Nucleus accumbens (tissue), 56 donors: ENCODE measurements around the gene RPL19.

Source experiments
- DNase-seq, 56 donors: peaks; one replicate each; lab custom pipeline; 2025; lab: John Stamatoyannopoulos, UW

Gene RPL19

DNA sequence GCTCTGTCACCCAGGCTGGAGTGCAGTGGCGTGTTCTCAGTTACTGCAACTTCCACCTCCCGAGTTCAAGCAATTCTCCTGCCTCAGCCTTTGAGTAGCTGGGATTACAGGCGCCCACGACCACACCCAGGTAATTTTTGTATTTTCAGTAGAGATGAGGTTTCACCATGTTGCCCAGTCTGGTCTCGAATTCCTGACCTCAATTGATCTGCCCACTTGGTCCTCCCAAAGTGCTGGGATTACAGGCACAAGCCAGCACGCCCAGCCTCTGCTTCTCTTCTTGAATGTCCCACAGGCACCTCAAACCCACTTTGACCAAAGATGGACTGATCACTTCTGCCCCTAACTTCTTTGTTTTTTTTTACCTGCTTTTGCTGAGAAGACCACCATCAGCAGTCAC is 29.5 kb upstream of the RPL19 start:
- DNase-seq = no peak

DNA sequence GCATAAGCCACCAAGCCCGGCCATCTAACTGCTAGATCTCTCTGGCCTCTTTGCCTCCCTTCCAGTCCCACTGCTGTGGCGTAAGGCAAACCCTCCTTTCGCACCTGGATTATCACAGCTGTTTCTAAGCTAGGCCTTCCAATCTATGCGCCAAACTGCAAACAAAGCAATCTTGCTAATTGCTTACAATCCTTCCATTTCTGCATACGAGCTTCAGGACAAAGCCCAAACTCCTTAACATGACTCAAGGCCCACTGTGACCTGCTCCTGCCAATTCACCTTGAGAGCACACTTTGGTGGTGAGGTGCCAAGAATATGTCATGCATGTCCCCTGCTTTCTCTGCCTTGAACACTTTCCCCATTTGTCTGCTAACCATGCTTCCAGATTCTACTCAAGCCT is 28.1 kb upstream of the RPL19 start:
- DNase-seq = no peak

- DNase-seq = no peak
Observed at GRCh38 chr17:39173080-39173479, 27.0 kb upstream of the RPL19 start.

DNA sequence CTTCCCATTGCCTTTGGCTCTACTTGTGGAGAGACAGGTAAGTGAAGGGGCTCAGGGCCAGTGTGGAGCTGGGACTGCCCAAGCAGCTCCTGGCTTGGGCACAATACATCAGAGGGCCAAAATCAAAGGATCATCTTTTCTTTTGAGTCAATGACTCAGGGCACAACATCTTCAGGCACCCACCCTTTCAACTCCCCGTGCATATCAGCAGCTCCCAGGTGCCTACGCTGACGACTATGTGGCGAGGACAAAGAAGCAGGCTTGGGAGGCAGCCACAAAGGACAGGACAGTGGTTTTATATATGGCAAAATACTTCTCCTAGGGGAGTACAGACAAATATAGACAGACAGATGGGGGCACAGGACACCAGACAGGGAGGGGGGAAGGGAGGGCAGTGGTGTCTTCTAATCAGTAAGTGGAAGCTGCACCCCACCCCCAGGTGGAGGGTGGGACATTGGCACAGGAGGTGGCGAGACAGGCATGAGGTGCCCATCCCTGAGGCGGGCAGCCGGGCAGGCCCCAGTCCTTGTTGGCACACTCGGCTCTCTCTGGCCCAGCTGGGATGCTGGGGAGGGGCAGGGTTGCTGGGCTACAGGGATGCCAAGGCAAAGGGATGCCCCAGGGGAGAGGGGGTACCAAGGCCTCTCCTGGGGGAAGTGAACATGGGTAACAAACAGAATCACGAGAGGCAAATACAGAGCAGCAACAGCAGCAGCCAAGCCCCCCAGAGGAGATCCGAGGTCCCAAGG is 26.4 kb upstream of the RPL19 start:
- peak in 2 of 56 donors; percentile 21 to 50 for DNase-seq

DNA sequence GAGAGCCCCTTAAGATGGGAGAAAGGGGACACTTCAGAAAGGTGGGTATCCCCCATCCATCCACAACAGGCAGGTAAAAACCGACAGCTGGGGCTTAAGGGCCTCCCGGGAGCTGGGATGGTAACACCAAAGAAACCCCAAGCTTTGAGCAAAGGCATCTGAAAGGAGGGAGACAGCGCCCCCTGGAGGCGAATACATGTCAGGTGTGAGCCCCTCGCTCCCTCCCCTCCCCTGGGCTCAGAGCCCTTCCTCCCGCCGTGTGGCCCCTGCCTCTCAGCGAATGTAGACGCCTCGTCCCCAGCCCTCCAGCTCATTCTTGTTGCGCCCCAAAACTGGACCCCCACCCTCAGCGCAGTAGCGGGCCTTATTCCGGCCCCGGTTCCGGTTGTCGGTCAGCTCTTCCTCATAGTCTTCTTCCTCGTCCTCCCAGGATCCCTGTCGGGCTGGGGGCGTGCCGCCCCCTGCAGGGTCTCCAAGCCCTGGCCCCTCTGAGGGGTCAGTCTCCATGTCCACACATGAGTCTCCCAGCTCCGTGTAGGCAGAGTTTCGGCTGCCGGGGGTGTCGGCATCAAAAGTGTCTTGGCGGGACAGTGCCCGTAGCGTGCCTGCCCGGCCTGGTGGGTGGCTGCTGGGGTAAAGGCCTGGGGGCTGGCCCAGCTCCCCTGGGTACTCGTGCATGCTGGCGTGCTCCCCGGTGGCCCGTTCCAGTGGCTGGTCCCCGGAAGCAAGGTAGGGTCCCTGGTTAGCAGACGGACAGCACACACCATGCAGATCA is 25.0 kb upstream of the RPL19 start:
- DNase-seq = peak in 38 of 56 donors; percentile 5 to 86 (median 41)

- no peak for DNase-seq
Observed at GRCh38 chr17:39175695-39176093, 24.4 kb upstream of the RPL19 start.

- no peak for DNase-seq
Observed at GRCh38 chr17:39177256-39177655, 22.8 kb upstream of the RPL19 start.

- DNase-seq = no peak
Observed at GRCh38 chr17:39178536-39178935, 21.5 kb upstream of the RPL19 start.

GRCh38 chr17:39181303-39181702 is 18.8 kb upstream of the RPL19 start:
- no peak for DNase-seq

DNA sequence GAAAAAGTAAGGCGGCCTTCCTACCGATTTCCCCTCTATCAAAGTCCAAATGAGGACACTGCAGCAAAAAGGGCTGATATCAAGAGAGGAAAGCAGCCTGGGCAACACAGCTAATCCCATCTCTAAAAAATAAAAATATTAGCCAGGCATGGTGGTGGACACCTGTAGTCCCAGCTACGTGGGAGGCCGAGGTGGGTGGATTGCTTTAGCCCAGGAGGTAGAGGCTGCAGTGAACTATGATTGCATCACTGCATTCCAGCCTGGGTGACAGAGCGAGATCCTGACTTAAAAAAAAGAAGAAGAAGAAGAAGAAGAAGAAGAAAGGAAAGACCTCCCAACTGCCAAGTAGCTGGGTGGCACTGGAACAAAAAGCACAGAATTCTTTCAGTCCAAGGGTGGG is 17.0 kb upstream of the RPL19 start:
- no peak for DNase-seq

DNA sequence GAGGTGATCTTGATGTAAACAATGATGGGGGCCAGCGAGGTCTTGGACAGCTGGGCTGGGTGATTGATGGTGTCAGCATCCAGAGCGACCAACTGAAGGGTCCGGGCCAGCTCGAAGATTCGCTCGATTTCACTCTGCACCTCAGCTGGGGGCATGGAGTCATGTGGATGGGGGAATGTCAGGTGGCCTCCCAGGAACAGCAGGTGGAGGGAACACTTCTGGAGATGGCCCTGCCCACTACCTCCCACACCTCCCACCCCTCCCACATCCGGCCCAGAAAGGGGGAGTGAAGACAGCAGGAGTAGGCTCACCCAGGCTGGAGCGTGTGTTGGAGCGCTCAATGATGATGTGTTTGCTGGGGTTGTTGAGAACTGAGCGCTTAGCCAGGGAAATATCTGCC is 16.4 kb upstream of the RPL19 start:
- no peak for DNase-seq

DNA sequence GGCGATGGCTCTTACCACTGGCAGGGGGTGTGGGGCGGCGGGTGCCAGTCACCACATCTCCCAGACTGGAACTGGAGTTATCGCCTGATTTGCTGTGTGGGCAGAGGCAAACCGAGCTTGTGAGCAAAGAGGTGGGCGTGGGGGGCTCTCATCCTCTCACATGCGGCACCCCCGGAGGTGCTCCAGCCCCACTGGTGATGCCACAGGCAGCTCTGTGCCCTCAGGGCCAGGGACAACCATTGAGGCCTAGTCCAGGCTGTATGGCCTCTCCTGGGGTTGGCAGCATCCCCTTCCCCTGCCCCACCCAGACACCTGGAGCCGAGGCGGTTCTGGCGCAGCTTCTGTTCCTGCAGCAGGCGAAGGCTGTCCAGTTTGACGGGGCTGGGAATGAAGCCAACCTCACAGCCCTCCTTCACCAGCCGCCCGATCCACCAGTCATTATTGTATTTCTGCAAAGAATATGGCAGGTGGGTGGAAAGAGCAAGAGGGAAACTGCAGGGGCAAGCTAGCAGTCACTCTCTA is 13.5 kb upstream of the RPL19 start:
- no peak for DNase-seq

- no peak for DNase-seq
Observed at GRCh38 chr17:39187152-39187830, 12.8 kb upstream of the RPL19 start.

GRCh38 chr17:39191750-39192510 is 8.2 kb upstream of the RPL19 start:
- DNase-seq = no peak

- no peak for DNase-seq
Observed at GRCh38 chr17:39192901-39193300, 7.2 kb upstream of the RPL19 start.

- no peak for DNase-seq
Observed at GRCh38 chr17:39193346-39193745, 6.7 kb upstream of the RPL19 start.

GRCh38 chr17:39194089-39194984 is 5.7 kb upstream of the RPL19 start:
- peak in 53 of 56 donors; percentile 18 to 84 (median 60) for DNase-seq

DNA sequence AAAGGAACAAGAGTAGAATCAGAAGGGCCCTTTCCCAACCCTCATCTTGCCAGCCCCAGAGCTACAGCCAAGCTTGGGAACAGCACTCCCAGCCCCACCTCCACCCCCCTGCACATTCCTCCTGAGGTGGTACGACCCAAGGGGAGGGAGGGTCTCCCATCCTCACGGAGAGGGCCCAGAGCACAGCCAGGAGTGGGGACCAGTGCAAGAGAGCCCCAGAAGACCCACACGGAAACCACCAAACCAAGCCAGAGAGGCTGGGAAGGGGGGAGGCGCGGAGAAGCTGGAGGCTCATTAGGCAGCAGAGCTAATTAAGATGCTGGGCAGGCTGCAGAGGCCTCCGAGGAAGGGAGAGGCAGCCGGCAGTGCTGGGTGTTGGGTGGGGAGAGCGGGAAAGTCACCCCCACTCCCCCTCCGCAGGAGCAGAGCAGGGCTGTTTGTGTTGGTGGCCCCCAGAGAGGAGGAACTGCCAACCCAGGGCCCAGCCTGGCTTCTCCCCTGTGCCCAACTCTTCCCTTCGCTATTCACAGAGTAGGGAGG is 5.0 kb upstream of the RPL19 start:
- DNase-seq = peak in 42 of 56 donors; percentile 17 to 75 (median 52)

DNA sequence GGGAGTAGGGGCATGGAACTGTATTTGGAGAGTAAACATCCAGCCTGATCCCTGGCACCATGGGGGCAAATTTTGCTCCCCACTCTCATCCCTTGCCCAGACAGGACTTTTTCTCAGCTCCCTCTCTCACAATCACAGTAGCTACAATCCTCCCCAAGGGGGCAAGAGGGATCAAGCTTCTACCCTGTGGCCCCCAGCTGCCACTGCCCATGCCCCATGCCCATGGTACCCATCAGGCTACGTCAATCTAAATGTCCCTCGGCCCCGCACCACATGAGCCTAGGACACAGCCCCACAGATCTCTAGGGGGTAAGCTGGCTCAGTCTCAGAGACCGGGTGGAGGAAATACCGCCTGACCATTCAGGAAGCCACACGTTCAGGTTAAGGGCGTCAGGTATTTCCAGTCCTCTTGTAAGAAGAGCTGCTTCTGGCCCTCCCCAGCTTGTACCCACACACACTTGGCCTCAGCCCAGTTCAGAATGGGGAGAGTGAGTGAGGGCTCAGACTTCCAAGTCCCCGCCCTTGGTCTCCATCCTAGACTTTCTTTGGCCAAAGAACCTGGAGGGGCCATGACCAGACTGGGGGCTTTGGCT is 4.4 kb upstream of the RPL19 start:
- peak in 3 of 56 donors; percentile 10 to 21 (median 12) for DNase-seq
